Spinal cord (tissue), 10 donors: Measurements from ENCODE around the gene NDST1. TPM values are rescaled to one million over a fixed set of nuclear protein-coding genes. Genes with fewer than 3 reads are reported as not detected.

Experiments used
- DNase-seq, 6 donors: peaks; one replicate each; pipeline versions ENCODE4 v3.0.0 to v3.0.0-alpha.2; 2013 to 2015; ENCODE audit warnings: low spot score in 6 of 6, low read depth in 4 of 6
- H3K27ac ChIP-seq: one replicate; pipeline ENCODE4 v1.5.1; 2013; ENCODE audit warnings: low read depth, low read length, control low read depth
- H3K27me3 ChIP-seq: one replicate; pipeline ENCODE4 v1.6.1; 2013; ENCODE audit warnings: low read length; ENCODE audit not compliant: control insufficient read depth, insufficient read depth
- H3K36me3 ChIP-seq: one replicate; pipeline ENCODE4 v1.6.1; 2013; ENCODE audit warnings: low read length; ENCODE audit not compliant: control insufficient read depth, insufficient read depth
- H3K4me1 ChIP-seq: one replicate; pipeline ENCODE4 v1.6.1; 2013; ENCODE audit warnings: low read length; ENCODE audit not compliant: control insufficient read depth, insufficient read depth
- H3K4me3 ChIP-seq: one replicate; pipeline ENCODE4 v1.5.1; 2013; ENCODE audit warnings: low read depth, low read length, control low read depth
- H3K9me3 ChIP-seq: one replicate; pipeline ENCODE4 v1.6.1; 2013; ENCODE audit warnings: low read length; ENCODE audit not compliant: control insufficient read depth, insufficient read depth
- WGBS: methylation state at CpG from one replicate; pipeline ENCODE4 v1.1.5; 2013; ENCODE audit warnings: missing lambda C conversion rate; ENCODE audit not compliant: insufficient coverage; 5-methylcytosine and 5-hydroxymethylcytosine counted together
- polyA plus RNA-seq, 2 donors: library from polyadenylated mRNA; unstranded; fragments of 120-200 nt; gene quantifications; one replicate each; pipeline ENCODE4 v1.2.1, GENCODE V29; 2013; ENCODE audit not compliant: insufficient read length in 2 of 2
- total RNA-seq, 2 donors: library from RNA; depleted of rRNA in 1 of 2; stranded (reverse); fragments of 120-200 nt in 1 of 2; fragments of >200 nt in 1 of 2; gene quantifications; one replicate each; pipeline versions ENCODE4 v1.2.3 to v1.2.4, GENCODE V29; 2013 to 2014
- donor health status: healthy.

The NDST1 gene
- total and polyA plus RNA-seq, 4 donors = 32.8 to 81.1 (median 59.1) TPM

DNA sequence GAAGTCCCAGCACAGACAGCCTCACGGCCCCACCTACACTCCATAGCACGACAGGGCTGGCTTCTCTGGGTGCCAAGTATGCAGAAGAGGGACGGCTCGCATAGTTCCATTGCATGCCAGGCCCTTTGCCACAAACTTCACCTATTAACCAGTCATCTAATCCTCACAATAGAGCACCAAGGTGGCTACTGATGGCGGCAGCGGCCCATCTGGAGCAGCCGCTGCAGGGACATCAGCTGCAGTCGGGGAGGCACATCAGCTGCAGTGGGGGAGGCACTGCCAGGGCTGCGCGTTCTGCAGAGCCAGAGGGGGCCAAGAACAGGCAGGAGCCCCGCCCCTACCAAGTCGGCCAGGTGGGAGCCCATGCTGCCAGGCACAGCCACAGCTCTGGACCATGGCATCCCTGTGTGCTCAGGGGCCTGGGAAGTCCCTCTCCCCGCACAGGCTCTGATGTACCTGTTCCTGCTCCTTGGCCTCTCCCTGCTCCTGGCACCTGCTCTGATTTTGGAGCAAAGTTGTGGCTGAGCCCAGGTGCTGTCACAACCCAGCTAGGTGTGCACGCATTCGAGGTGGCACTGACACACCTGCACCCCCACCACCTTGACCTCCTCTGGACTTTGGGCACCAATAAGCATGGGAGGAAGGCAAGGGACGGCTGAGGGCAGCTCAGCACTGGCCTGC, 71.0 kb downstream of the NDST1 start:
- 72% methylated on average over 13 of the region's 16 CpGs for WGBS
- DNase-seq = no peak
- no peaks in the 10 kb centered on the region for H3K27me3 ChIP-seq

GRCh38 chr5:150579462-150580400, 71.8 kb downstream of the NDST1 start:
- H3K4me3 ChIP-seq = no peak overlapping the region
- H3K27me3 ChIP-seq = no peaks in the 10 kb centered on the region
- H3K9me3 ChIP-seq = no peaks in the 10 kb centered on the region
- WGBS = 95% methylated on average over 10 of the region's 11 CpGs
- no peaks in the 10 kb centered on the region for H3K36me3 ChIP-seq
- no peak for DNase-seq
- H3K27ac ChIP-seq = no peak overlapping the region
- peaks cover 9% of the 10 kb centered on the region for H3K4me1 ChIP-seq

More for the DNA sequence above, 71.0 kb downstream of the NDST1 start:
- Histone ChIP-seq H3K9me3 (no peaks in the 10 kb centered on the region), H3K4me3 (no peak overlapping the region), H3K4me1 (peaks cover 9% of the 10 kb centered on the region), H3K27ac (no peak overlapping the region), H3K36me3 (no peaks in the 10 kb centered on the region)

DNA sequence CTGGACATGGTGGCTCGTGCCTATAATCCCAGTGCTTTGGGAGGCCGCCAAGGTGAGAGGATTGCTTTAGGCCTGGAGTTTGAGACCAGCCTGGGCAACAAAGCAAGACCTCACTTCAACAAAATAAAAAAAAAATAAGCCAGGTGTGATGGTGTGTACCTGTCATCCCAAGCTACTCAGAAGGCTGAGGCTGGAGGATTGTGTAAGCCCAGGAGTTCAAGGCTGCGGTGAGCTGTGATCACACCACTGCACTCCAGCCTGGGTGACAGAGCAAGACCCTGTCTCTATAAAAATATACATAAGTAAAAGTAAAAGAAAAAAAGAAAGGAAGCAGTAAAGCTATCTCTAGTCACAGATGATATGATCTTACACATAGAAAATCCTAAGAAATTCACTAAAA, 73.0 kb downstream of the NDST1 start:
- Histone ChIP-seq H3K36me3 (no peaks in the 10 kb centered on the region), H3K27me3 (no peaks in the 10 kb centered on the region), H3K4me1 (peaks cover 9% of the 10 kb centered on the region), H3K27ac (no peak overlapping the region), H3K9me3 (no peaks in the 10 kb centered on the region), H3K4me3 (no peak overlapping the region)
- DNase-seq = no peak
- 83% methylated on average over 1 of the region's 3 CpGs for WGBS

GRCh38 chr5:150582241-150583109, 74.5 kb downstream of the NDST1 start:
- no peak overlapping the region for H3K4me3 ChIP-seq
- no peaks in the 10 kb centered on the region for H3K36me3 ChIP-seq
- WGBS = 18% methylated on average over 11 of the region's 19 CpGs
- DNase-seq = peak in 1 of 6 donors; percentile 49
- peak overlapping the region; percentile 40 for H3K27ac ChIP-seq
- no peaks in the 10 kb centered on the region for H3K27me3 ChIP-seq
- no peaks in the 10 kb centered on the region for H3K9me3 ChIP-seq
- peaks cover 9% of the 10 kb centered on the region for H3K4me1 ChIP-seq

DNA sequence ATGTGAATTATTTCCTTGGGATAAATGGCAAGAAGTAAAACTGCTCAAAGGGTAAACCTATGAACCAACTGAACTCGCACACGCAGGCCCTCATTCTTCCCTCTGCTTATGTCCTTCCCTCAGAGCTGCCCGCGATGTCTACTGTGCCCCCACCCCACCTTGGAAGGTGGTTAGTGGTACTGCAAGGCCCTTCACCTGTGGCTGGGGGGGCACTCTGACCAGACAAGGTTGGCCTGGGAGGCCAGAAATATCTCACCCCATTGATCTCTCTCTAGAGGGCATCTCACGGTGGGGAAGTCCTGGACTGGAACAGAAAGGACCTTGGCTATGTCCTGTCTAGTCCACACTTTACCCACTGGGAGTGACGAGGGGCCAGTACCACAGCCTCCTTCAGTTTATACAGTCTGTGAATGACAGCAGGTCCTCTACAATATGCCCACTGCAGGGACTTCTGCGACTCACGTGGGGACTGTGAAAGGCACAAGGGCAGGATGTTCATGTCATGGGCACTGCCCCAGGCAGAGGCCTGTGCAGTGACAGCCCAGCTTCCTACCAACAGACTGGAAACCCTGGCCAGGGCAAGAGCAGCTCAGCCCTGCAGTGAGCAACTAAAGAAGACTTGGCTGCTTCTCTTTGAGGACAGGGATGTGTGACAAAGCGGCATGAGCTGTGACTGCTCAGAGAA, 75.8 kb downstream of the NDST1 start:
- H3K4me1 ChIP-seq = peaks cover 9% of the 10 kb centered on the region
- DNase-seq = no peak
- 87% methylated on average over 5 of the region's 9 CpGs for WGBS

DNA sequence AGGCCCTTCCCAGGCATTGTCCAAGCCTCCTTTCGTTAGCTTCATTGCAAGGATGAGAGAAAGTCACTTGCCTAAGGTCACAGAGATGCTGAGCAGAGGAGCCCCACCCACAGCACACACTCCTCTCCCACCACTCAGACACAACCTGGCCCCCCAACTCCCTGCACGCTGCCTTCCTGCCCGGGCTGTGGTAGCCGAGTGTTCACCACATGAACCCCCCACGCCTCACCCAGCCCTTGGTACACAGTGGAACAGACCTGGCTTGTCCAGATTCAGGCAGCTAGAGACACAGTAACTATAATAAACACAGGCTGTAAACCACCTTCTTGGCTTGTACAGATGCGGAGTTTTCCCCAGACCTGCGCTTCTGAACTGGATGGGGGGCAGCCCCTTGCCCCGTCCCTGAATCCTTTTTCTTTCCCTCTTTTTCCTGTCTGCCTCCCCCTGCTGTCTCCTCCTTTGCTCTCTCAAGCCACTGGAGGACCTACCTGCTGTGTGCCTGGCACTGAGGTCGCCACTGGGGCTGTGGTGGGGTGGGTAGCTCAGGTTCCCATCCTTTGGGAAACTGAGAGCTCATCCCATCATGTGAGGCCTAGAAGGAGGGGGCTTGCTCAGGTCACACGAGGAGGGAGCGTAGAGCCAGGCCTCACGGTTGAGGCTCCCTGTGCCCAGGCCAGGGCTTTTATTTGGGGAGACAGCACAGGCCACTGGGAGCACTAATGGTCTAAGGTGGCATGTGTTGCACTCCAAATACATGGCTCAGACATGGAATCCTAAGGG, 76.8 kb downstream of the NDST1 start:
- Histone ChIP-seq H3K4me1 (peaks cover 13% of the 10 kb centered on the region), H3K4me3 (no peak overlapping the region), H3K36me3 (no peaks in the 10 kb centered on the region), H3K9me3 (no peaks in the 10 kb centered on the region), H3K27me3 (no peaks in the 10 kb centered on the region), H3K27ac (no peak overlapping the region)
- DNase-seq = no peak
- 86% methylated on average over 11 of the region's 12 CpGs for WGBS

More for the DNA sequence above, 75.8 kb downstream of the NDST1 start:
- H3K36me3 ChIP-seq = no peaks in the 10 kb centered on the region
- no peaks in the 10 kb centered on the region for H3K9me3 ChIP-seq
- H3K27me3 ChIP-seq = no peaks in the 10 kb centered on the region
- H3K27ac ChIP-seq = no peak overlapping the region
- H3K4me3 ChIP-seq = no peak overlapping the region

GRCh38 chr5:150585781-150586341, 77.9 kb downstream of the NDST1 start:
- H3K4me1 ChIP-seq = peaks cover 25% of the 10 kb centered on the region
- WGBS = 61% methylated on average over 9 of the region's 9 CpGs

DNA sequence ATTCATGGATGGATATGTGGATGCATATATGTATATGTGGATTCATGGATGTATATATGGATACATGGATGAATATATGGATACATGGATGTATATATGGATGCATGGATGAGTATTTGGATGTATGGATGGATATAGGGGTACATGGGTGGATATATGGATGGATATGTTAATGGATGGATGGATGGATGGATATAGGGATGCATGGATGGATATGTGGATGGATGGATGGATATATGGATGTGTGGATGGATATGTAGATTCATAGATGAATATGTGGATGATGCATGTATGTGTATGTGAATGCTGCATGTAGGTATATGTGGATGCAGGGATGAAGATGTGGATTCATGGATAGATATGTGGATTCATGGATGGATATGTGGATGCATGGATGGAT, 79.1 kb downstream of the NDST1 start:
- H3K4me1 ChIP-seq = peaks cover 33% of the 10 kb centered on the region
- H3K9me3 ChIP-seq = no peaks in the 10 kb centered on the region
- no peak overlapping the region for H3K4me3 ChIP-seq

More at GRCh38 chr5:150585781-150586341, 77.9 kb downstream of the NDST1 start:
- DNase-seq = peak in 1 of 6 donors; percentile 13
- no peaks in the 10 kb centered on the region for H3K9me3 ChIP-seq
- H3K36me3 ChIP-seq = no peaks in the 10 kb centered on the region
- no peak overlapping the region for H3K4me3 ChIP-seq
- no peaks in the 10 kb centered on the region for H3K27me3 ChIP-seq
- H3K27ac ChIP-seq = no peak overlapping the region

More for the DNA sequence above, 79.1 kb downstream of the NDST1 start:
- Histone ChIP-seq H3K27ac (no peak overlapping the region), H3K27me3 (no peaks in the 10 kb centered on the region), H3K36me3 (no peaks in the 10 kb centered on the region)
- no peak for DNase-seq
